NCI-H226 (cell line): ENCODE results near the gene TAL1.
"Not testable (repeated sequence)": the region's sequence is repeated elsewhere in the genome, so short reads cannot be mapped to it uniquely, and the experiment has no call there.

Source experiments
- DNase-seq: peaks from one replicate; pipeline ENCODE4 v3.0.0-alpha.2; 2015

TAL1 gene

GRCh38 chr1:47210666-47211065 is 21.4 kb downstream of the TAL1 start:
- peak; percentile 15 for DNase-seq

GRCh38 chr1:47209725-47210325 is 22.2 kb downstream of the TAL1 start:
- DNase-seq, result no peak

GRCh38 chr1:47209091-47209490 is 22.9 kb downstream of the TAL1 start:
- DNase-seq, result no peak

DNA sequence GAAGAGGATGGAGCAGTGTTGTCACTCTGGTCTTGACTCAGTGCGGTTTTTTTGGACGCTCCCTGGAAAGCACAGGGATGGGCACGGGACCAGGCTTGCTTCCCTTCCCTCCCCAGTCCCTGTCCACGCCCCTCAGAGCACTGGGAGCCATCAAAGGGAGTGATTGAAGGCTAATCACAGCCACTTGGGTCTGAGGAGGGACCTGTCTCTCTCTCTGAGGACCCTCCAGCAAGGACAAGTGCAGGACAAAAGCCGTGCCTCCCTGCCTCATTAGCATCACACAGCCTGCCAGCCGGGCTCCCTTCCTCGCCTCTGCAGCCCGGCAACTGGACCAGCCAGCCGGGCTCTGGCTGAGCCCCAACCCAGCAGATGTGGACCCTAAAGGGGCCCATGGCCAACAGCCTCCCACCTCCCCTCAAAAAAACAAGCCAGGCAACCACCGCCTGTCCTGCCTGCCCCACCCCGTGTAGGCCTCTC is 23.6 kb downstream of the TAL1 start:
- DNase-seq, result no peak

- DNase-seq, result no peak
These were observed 24.1 kb downstream of the TAL1 start for GRCh38 chr1:47207803-47208373.

DNA sequence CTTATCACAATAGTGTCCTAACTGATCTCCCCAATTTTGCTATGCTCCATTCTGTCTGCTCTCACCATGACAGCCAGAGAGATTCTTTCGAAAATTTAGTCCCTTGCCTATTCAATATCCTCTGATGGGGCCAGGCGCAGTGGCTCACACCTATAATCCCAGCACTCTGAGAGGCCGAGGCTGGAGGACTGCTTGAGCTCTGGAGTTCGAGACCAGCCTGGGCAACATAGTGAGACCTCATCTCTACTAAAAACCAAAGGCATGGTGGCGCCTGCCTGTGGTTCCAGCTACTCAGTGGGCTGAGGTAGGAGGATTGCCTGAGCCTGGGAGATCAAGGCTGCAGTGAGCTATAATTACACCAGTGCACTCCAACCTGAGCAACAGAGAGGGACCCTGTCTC is 26.1 kb downstream of the TAL1 start:
- DNase-seq, result no peak

DNA sequence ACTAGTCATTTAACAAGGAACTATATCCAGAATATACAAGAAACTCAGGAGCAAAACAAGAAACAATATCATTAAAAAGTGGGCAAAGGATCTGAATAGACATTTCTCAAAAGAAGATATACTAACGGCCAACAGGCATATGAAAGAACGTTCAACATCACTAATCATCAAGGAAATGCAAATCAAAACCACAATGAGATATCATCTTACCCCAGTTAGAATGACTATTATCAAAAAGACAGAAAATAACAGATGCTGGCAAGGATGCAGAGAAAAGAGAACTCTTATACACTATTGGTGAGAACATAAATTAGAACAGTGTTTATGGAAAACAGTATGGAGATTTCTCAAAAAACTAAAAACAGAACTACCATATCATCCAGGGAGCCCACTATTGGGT is 28.5 kb downstream of the TAL1 start:
- DNase-seq, result not testable (repeated sequence)

GRCh38 chr1:47201179-47201578 is 30.8 kb downstream of the TAL1 start:
- DNase-seq, result no peak

DNA sequence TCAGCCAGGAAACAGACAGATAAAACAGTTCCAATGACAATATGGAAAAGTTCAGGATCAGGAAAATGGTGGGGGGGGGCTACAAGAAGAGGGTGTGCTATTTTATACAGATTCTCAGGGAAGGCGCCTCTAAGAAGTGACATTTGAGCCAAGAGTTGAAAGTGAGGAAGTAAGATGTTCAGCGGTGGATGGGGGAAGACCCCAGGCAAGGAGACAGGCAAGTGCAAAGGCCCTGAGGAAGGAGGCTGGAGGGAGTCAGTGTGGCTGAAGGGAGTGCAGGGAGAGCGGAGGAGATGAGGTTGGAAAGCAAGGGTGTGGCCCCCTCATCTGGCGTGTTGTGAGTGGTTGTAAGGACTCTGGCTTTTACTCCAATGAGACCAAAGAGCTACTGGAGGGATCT is 33.8 kb downstream of the TAL1 start:
- DNase-seq, result no peak

DNA sequence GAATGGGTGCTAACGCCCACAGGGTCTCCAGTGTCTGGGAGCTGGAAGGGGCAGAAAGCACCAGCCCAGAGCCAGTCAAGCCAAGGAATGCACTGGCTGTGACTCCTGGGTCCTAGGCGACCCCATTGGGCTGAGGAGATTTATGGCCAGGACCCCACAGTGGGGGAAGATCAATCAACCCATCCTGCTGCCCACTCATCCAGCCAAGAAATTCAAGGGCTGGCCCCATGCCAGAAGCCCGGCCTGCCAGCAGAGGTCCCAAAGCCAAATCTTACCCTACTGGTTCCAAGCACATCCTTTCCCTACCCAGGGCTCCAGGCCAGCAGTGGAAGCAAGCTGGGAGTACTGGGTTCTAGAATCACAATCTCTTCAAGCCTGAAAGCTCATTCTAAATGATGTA is 35.4 kb downstream of the TAL1 start:
- DNase-seq, result no peak

GRCh38 chr1:47195981-47196380 is 36.0 kb downstream of the TAL1 start:
- DNase-seq, result not testable (repeated sequence)

- no peak for DNase-seq
These were observed 37.7 kb downstream of the TAL1 start for GRCh38 chr1:47194311-47194710.

GRCh38 chr1:47193496-47193895 is 38.5 kb downstream of the TAL1 start:
- not testable (repeated sequence) for DNase-seq

DNA sequence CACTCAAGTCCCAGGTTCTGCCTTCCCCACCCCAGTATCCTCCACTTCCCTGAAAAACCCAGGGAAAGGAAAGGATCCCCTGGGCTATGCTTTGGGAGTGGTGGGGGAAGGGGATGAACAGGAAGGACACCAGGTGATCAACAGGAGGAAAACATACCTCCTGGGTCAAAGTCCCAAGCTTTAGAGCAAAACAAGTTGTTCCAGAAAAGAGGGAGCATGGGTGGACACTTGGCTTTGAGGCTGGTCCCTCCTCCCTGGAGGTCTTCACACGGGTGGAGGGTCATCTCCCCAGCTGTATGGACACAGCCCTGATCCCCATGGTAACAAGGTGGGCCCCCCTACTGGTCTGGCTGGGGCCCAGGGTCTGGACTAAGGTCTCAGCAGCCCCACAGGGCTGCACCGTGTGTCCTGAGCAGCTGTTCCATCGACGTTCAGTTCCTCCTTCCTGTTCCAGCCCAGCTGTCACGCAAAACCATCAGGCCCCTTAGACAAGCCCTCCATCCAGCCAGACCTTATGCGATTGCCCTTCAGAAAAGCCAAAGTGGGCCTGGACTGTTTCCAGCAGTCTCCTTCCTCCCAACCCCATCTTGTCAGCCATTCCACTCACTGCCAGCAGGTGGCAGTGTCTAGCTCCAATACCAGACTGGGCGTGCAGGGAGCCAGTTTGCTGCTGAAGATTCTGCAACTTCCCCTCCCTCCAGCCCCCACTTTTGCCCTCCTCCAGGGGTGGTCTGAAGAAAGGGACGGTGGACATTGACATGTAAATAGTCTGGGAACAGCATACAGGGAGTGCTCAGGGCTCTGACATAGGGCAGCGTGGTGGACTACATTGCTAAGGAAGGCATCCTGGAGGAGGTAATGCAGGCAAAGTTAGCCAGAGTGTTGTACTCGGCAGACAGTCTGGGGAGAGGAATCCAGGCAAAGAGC is 39.3 kb downstream of the TAL1 start:
- DNase-seq, result peak; percentile 34

GRCh38 chr1:47191940-47192457 is 40.0 kb downstream of the TAL1 start:
- DNase-seq, result no peak

DNA sequence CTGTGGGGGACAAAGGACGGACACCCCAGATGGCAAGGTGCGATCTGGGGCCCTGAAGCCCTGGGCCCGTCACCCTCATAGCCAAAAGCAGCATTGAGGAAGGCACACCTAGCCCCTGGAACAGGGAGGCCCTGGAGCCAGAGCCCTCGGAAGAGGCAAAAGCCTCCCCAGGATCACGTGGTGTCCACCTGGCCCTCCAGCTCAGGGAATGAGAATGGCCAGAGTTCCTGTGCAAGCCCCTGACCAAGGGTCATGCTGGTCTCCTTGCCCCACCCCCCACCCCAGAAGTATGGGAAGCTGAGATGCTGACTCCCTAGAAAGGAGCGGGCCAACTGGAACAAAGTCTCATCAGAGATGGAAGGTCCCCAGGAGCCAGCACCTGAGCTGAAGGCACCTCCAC is 41.2 kb downstream of the TAL1 start:
- no peak for DNase-seq

DNA sequence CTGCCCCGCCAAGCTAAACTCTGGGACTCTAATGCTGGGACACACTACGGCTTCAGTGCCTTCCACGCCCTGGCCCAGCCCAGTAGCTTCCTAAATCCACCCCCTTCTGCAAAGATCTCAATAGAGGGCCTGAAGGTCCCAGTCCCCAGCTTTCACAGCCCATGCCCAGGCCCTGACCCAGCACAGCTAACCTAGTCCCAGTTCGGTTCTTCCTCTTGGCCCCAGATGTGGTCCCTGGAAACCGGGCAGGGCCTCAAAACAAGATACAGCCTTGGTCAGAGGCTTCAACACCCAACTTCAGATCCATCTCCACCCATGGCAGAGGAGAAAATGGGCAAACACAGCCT is 41.5 kb downstream of the TAL1 start:
- DNase-seq, result no peak

GRCh38 chr1:47189844-47190508 is 42.0 kb downstream of the TAL1 start, which contains the start of gene PDZK1IP1:
TSS of gene PDZK1IP1 (minus strand) at chr1:47190036. CDS start at chr1:47189932, 104 bp downstream.
- peak; percentile 97 for DNase-seq

GRCh38 chr1:47188791-47189785 is 42.9 kb downstream of the TAL1 start:
- no peak for DNase-seq

- DNase-seq, result no peak
These were observed 44.1 kb downstream of the TAL1 start for GRCh38 chr1:47187926-47188250.

GRCh38 chr1:47187231-47187925 is 44.6 kb downstream of the TAL1 start:
- no peak for DNase-seq
